Measurements from ENCODE around the gene NMNAT3. TPM values are rescaled to one million over a fixed set of nuclear protein-coding genes. Genes with fewer than 3 reads are reported as not detected.

The NMNAT3 gene
- total RNA-seq, 1 experiment from 2014 or later: 1.3 TPM

GRCh38 chr3:139587797-139588196 lies 90.0 kb downstream of the NMNAT3 start:
- no peak overlapping the region for H3K23ac ChIP-seq (ENCODE audit: insufficient read length, low read depth, low read length)
- H3K9me3 ChIP-seq (ENCODE audit: control insufficient read depth, low read depth, low read length): no peaks in the 10 kb centered on the region
- no peak overlapping the region for H2AFZ ChIP-seq (ENCODE audit: low read length)
- no peak overlapping the region for H2BK15ac ChIP-seq (ENCODE audit: low read depth, low read length)
- 0 out of 7 replicates have a peak, but pooled peaks cover 0 to 3% (median 0%) of the 10 kb centered on the region in 3 experiments for H3K36me3 Mint-ChIP-seq (ENCODE audit: insufficient read depth in 1 of 3, low read depth in 3 of 3)
- no peak overlapping the region for H3K4me2 ChIP-seq (ENCODE audit: insufficient read depth, insufficient read length, low read length)
- H3K9me3 Mint-ChIP-seq: peaks cover 3 to 8% of the 10 kb centered on the region in 2 experiments; a peak in 2 of 5 replicates
- H2BK20ac ChIP-seq (ENCODE audit: low read depth, low read length, poor library complexity, severe bottlenecking): no peak overlapping the region
- no peak overlapping the region for H3K27ac ChIP-seq (ENCODE audit: insufficient read length, low read depth, low read length)
- DNase-seq: no peak
- H3K4me1 Mint-ChIP-seq: no peaks in the 10 kb centered on the region
- no peak overlapping the region for H3K56ac ChIP-seq (ENCODE audit: insufficient read length, low read depth, low read length)
- no peak overlapping the region for H4K91ac ChIP-seq (ENCODE audit: insufficient read length, low read depth, low read length)
- no peak overlapping the region for H2BK5ac ChIP-seq (ENCODE audit: insufficient read length, low read length)
- no peaks in the 10 kb centered on the region for H3K4me1 ChIP-seq (ENCODE audit: insufficient read depth, low read length)
- no peak overlapping the region for H4K8ac ChIP-seq (replicated peaks; ENCODE audit: insufficient read length, low read depth, low read length)
- no peak overlapping the region for H3T11ph ChIP-seq (ENCODE audit: low read length)
- no peak overlapping the region for H3K4me3 Mint-ChIP-seq
- H3K23me2 ChIP-seq (ENCODE audit: insufficient read length, low read depth, low read length, poor library complexity, severe bottlenecking): no peaks in the 10 kb centered on the region
- no peak overlapping the region for H2BK120ac ChIP-seq (ENCODE audit: low read depth, low read length, poor library complexity, severe bottlenecking)
- H3K27me3 Mint-ChIP-seq (ENCODE audit: low read depth): peaks cover 2% of the 10 kb centered on the region; the same call in 1 of the 2 replicates
- TF ChIP-seq CTCF (conservative IDR thresholded peaks at IDR 0.05): no peak
- no peaks in the 10 kb centered on the region for H3K79me2 ChIP-seq (ENCODE audit: insufficient read depth, low read length)
- H3K4ac ChIP-seq (ENCODE audit: low read depth, low read length): no peak overlapping the region
- no peak overlapping the region for H4K5ac ChIP-seq (ENCODE audit: insufficient read length, low read depth, low read length)
- H3K79me1 ChIP-seq (ENCODE audit: insufficient read depth, low read depth, low read length, poor library complexity, severe bottlenecking): no peaks in the 10 kb centered on the region
- no peak overlapping the region for H2AK5ac ChIP-seq (ENCODE audit: insufficient read length, low read length)
- H3K27ac Mint-ChIP-seq: no peak overlapping the region; a peak in 1 of 7 replicates
- H4K20me1 ChIP-seq (ENCODE audit: control insufficient read depth, insufficient read depth, insufficient read length): no peaks in the 10 kb centered on the region
- H2BK12ac ChIP-seq (ENCODE audit: insufficient read length, low read depth, low read length): no peak overlapping the region
- no peak overlapping the region for H3K14ac ChIP-seq (ENCODE audit: insufficient read depth, low read length)
- no peaks in the 10 kb centered on the region for H3K27me3 ChIP-seq (ENCODE audit: insufficient read depth, low read length)
- H3K9ac ChIP-seq (ENCODE audit: extremely low read depth, insufficient read length, low read length): no peak overlapping the region
- H3K18ac ChIP-seq (ENCODE audit: insufficient read length, low read depth, low read length): no peak overlapping the region
